Peyer's patch (tissue), 4 donors: ENCODE results near the gene SECISBP2L.

Source experiments
- CTCF ChIP-seq, 6 experiments: fragments of 450-650 bp in 4 of 6; fragments of 200-600 bp in 2 of 6; sonication (generic) in 1 of 6; IDR thresholded peaks; one replicate each; pipeline ENCODE4 v1.5.1; 2017 to 2019; ENCODE audit warnings: antibody characterized with exemption in 6 of 6, mild to moderate bottlenecking in 3 of 6, moderate library complexity in 1 of 6
- POLR2A ChIP-seq, 2 donors: fragments of 450-650 bp; IDR thresholded peaks; one replicate each; pipeline ENCODE4 v1.5.1; 2017; ENCODE audit warnings: antibody characterized with exemption in 2 of 2, mild to moderate bottlenecking in 2 of 2, moderate library complexity in 2 of 2

GRCh38 chr15:48968066-48968465 lies 78.2 kb downstream of the SECISBP2L start:
- TF ChIP-seq CTCF (IDR thresholded peaks at IDR 0.05) (no peak), POLR2A (IDR thresholded peaks at IDR 0.05) (no peak)
